ENCODE measurements around the gene MYO3B. TPM values are rescaled to one million over a fixed set of nuclear protein-coding genes. Genes with fewer than 3 reads are reported as not detected.

The MYO3B gene
- total and polyA plus RNA-seq, 12 donors: 0.04 to 0.11 (median 0.06) TPM; not detected in 8

DNA sequence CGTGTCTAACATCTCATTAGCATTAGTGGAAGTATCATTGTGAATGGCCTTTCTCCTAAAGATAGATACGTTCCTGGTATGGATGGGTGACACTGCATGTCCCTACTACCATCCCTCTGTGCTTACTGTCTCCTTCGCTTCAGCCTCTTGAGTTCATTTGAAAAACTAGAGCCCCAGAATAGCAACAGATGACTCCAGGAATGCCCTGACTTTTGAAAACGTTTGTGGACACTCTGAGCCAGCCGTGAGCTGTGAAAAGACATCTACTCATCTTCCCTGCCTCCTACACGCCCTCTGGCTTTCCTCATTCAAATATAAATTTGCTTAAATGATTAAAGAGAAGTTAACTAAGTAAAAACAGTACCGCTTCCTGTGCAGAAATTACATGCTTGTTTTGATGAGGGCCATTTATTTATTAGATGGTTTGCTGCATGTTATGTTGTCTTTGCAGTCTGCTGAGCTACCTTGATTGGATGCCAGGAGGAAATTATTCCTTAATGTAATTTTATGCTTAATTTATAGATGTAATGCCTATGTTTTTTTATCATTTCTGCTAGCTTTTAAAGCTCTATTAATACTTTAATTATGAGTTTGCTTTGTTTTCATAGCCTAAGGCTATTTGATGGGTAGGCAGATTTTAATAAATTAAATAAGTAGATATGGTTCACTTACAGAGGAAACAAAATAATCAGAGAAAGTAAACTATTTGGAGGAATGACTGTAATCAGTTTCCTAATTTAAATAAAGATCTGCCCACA is 32.1 kb upstream of the MYO3B start:
- Histone ChIP-seq H3K36me3 (replicated peaks in 1 of 2) (no peaks in the 10 kb centered on the region), H3K9me3 (replicated peaks in 1 of 3) (no peaks in the 10 kb centered on the region), H3K4me3 (no peak overlapping the region), H3K27ac (no peak overlapping the region), H3K4me1 (replicated peaks in 1 of 2) (peaks cover 7 to 16% of the 10 kb centered on the region in 2 donors), H3K27me3 (no peaks in the 10 kb centered on the region)
- intact Hi-C loops (cut with DNase I): no loop called here
- TF ChIP-seq, protein P1, sequence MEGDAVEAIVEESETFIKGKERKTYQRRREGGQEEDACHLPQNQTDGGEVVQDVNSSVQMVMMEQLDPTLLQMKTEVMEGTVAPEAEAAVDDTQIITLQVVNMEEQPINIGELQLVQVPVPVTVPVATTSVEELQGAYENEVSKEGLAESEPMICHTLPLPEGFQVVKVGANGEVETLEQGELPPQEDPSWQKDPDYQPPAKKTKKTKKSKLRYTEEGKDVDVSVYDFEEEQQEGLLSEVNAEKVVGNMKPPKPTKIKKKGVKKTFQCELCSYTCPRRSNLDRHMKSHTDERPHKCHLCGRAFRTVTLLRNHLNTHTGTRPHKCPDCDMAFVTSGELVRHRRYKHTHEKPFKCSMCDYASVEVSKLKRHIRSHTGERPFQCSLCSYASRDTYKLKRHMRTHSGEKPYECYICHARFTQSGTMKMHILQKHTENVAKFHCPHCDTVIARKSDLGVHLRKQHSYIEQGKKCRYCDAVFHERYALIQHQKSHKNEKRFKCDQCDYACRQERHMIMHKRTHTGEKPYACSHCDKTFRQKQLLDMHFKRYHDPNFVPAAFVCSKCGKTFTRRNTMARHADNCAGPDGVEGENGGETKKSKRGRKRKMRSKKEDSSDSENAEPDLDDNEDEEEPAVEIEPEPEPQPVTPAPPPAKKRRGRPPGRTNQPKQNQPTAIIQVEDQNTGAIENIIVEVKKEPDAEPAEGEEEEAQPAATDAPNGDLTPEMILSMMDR (IDR thresholded peaks at IDR 0.05): no peak
- no peak for TF ChIP-seq POLR2A (IDR thresholded peaks at IDR 0.05)
- WGBS, 4 donors: 69 to 77% (median 73%) methylated on average over 7 of the region's 7 CpGs
- DNase-seq: no peak

DNA sequence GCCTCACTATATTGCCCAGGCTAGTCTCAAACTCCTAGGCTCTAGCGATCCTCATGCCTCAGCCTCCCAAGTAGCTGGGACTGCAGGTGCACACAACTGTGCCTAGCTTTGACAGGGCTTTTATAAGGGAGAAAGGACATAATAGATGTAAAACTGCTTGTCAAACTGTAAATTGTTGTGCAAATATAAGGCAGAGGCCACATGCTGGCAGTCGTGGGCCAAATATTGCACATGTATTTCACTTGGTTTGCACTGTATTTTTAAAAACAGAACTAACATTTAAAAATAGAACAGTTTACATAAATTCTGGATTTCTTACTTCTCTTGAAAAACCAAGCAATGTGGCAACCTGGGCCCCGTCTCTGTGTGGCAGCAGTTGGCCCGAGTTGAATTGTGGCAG is 31.2 kb upstream of the MYO3B start:
- TF ChIP-seq, protein P1 (IDR thresholded peaks at IDR 0.05): no peak
- TF ChIP-seq POLR2A (IDR thresholded peaks at IDR 0.05): no peak
- no peak overlapping the region for H3K27ac ChIP-seq
- no peaks in the 10 kb centered on the region for H3K36me3 ChIP-seq (replicated peaks in 1 of 2)
- 84 to 86% (median 85%) methylated on average over 4 of the region's 4 CpGs for WGBS, 4 donors
- H3K4me1 ChIP-seq (replicated peaks in 1 of 2): peaks cover 7 to 16% of the 10 kb centered on the region in 2 donors
- no peak for DNase-seq
- no peaks in the 10 kb centered on the region for H3K9me3 ChIP-seq (replicated peaks in 1 of 3)
- H3K27me3 ChIP-seq: no peaks in the 10 kb centered on the region
- intact Hi-C loops (cut with DNase I): no loop called here
- H3K4me3 ChIP-seq: no peak overlapping the region

DNA sequence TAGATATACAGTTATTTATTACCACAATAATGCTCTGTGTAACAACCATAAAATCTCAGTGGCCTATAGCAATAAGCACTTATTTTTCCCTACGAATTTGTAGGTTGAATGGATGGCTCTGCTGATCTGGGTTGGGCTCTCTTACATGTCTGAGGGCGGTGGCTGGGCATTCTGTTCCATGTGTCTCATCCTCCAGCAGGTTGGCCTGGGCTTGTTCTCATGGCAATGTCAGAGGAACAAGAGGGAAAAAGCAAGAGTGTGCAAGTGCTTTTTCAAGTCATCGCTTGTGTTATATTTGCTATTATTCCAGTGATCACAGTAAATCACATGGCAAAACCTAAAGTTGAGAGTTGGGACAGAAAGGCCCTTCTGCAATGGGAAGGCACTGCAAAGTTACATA is 30.4 kb upstream of the MYO3B start:
- Histone ChIP-seq H3K4me1 (replicated peaks in 1 of 2) (peaks cover 6 to 13% of the 10 kb centered on the region in 2 donors), H3K36me3 (replicated peaks in 1 of 2) (no peaks in the 10 kb centered on the region), H3K27ac (no peak overlapping the region), H3K9me3 (replicated peaks in 1 of 3) (no peaks in the 10 kb centered on the region), H3K4me3 (no peak overlapping the region), H3K27me3 (no peaks in the 10 kb centered on the region)
- 91 to 93% (median 92%) methylated on average over 3 of the region's 3 CpGs for WGBS, 4 donors
- no peak for TF ChIP-seq POLR2A (IDR thresholded peaks at IDR 0.05)
- DNase-seq: no peak
- intact Hi-C loops (cut with DNase I): no loop called here

DNA sequence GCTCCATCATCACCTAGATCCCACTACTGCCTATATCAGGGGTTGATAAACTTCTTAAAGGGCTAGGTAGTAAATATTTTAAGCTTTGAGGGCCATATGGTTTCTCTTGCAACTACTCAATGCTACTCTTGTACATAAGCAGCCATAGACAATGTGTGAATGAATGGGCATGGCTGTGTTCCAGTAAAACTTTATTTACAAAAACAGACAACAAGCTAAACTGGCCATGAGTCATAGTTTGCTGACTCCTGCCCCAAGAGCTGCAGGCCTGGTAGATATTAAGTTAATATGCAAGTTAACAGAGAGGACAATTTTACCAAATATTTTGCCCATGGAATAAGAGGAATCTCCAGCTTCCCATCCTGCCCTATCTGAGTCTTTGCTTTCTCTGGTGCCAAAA is 29.8 kb upstream of the MYO3B start:
- intact Hi-C loops (cut with DNase I): no loop called here
- H3K27ac ChIP-seq: no peak overlapping the region
- H3K27me3 ChIP-seq: no peaks in the 10 kb centered on the region
- TF ChIP-seq, protein P1 (IDR thresholded peaks at IDR 0.05): no peak
- TF ChIP-seq POLR2A (IDR thresholded peaks at IDR 0.05): no peak
- H3K9me3 ChIP-seq (replicated peaks in 1 of 3): no peaks in the 10 kb centered on the region
- no peak overlapping the region for H3K4me3 ChIP-seq
- DNase-seq: no peak
- peaks cover under 1 to 7% of the 10 kb centered on the region in 2 donors for H3K4me1 ChIP-seq (replicated peaks in 1 of 2)
- H3K36me3 ChIP-seq (replicated peaks in 1 of 2): no peaks in the 10 kb centered on the region

DNA sequence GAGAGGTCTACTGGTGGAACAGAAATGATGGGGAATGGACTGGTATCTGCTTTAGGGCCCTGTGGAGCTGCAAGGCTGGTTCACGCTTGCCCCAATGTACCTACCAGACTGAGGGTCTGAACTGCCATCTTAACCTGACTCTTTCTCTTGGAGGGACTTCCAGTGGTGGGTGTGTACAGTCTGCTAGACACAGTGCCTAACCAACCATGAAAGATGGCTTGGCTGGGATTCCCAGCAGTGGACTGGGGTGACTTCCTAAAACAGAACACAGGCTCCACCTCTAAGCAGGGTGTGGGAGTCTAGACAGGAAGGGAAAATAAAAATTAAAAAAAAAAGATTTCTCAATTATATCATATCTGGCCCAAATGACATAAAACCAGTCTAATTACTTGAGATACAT is 25.5 kb upstream of the MYO3B start:
- Histone ChIP-seq H3K9me3 (replicated peaks in 1 of 3) (no peaks in the 10 kb centered on the region), H3K4me1 (replicated peaks in 1 of 2) (no peaks in the 10 kb centered on the region), H3K4me3 (no peak overlapping the region), H3K27ac (no peak overlapping the region), H3K27me3 (no peaks in the 10 kb centered on the region), H3K36me3 (replicated peaks in 1 of 2) (no peaks in the 10 kb centered on the region)
- intact Hi-C loops (cut with DNase I): no loop called here
- TF ChIP-seq, protein P1 (IDR thresholded peaks at IDR 0.05): no peak
- no peak for TF ChIP-seq POLR2A (IDR thresholded peaks at IDR 0.05)
- no peak for DNase-seq
- 94 to 100% (median 98%) methylated on average over 1 of the region's 1 CpG for WGBS, 4 donors
